ENCODE measurements around the gene CLEC18A. TPM values are rescaled to one million over a fixed set of nuclear protein-coding genes. Genes with fewer than 3 reads are reported as not detected.
"Not testable (repeated sequence)": the region's sequence is repeated elsewhere in the genome, so short reads cannot be mapped to it uniquely, and the experiment has no call there.

Gene CLEC18A
- total RNA-seq, 1 experiment from 2014 or later: 3.6 TPM

GRCh38 chr16:69999801-70000200, 48.7 kb downstream of the CLEC18A start:
- intact Hi-C loops (cut with micrococcal nuclease; ENCODE audit: unreplicated experiment); DNase-seq; H3K4me3 Mint-ChIP-seq (ENCODE audit: low read depth, unreplicated experiment); H3K27ac Mint-ChIP-seq (ENCODE audit: unreplicated experiment); H3K27me3 Mint-ChIP-seq (ENCODE audit: unreplicated experiment); BruUV-seq (replicated peaks); H3K4me1 Mint-ChIP-seq (ENCODE audit: low read depth, unreplicated experiment); H3K9me3 Mint-ChIP-seq (ENCODE audit: low read depth, unreplicated experiment); CTCF ChIA-PET: not testable (repeated sequence)
- peaks cover 11% of the 10 kb centered on the region for H3K36me3 Mint-ChIP-seq (ENCODE audit: insufficient read depth, unreplicated experiment)

DNA sequence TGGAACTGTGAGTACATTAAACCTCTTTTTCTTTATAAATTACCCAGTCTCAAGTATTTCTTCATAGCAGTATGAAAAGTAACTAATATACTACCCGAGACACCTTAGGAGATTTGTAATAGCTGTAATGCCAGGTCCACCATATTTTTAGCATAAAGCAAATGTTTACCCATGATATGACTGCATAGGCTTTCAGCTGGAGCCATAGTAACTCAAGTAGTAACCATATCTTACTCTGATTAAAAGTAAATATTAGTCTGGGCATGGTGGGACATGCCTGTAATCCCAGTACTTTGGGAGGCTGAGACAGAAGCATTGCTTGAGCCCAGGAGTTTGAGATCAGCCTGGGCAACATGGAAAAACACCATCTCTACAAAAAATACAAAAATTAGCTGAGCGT, 52.4 kb downstream of the CLEC18A start:
- H3K36me3 Mint-ChIP-seq (ENCODE audit: insufficient read depth, unreplicated experiment); H3K9me3 Mint-ChIP-seq (ENCODE audit: low read depth, unreplicated experiment); BruUV-seq (replicated peaks); CTCF ChIA-PET; H3K4me1 Mint-ChIP-seq (ENCODE audit: low read depth, unreplicated experiment); H3K27ac Mint-ChIP-seq (ENCODE audit: unreplicated experiment); H3K27me3 Mint-ChIP-seq (ENCODE audit: unreplicated experiment); intact Hi-C loops (cut with micrococcal nuclease; ENCODE audit: unreplicated experiment); DNase-seq; H3K4me3 Mint-ChIP-seq (ENCODE audit: low read depth, unreplicated experiment): not testable (repeated sequence)

DNA sequence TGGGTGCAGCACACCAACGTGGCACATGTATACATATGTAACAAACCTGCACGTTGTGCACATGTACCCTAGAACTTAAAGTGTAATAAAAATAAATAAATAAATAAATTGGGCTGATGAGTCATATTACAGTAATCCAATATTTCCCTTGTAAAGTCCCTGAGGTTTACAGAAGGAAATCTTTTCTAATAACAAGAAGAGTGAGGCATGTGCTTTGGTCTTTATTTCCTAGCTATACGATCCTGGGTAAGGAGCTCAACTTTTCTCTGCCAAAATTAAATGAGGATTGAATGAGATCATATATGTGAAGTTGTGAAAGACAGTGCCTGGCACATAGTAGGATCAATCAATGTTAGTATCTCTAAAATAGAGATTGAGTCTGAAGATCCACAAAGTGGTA, 57.5 kb downstream of the CLEC18A start:
- H3K4me1 Mint-ChIP-seq (ENCODE audit: low read depth, unreplicated experiment); BruUV-seq (replicated peaks); intact Hi-C loops (cut with micrococcal nuclease; ENCODE audit: unreplicated experiment); CTCF ChIA-PET; H3K4me3 Mint-ChIP-seq (ENCODE audit: low read depth, unreplicated experiment); H3K27me3 Mint-ChIP-seq (ENCODE audit: unreplicated experiment); DNase-seq; H3K27ac Mint-ChIP-seq (ENCODE audit: unreplicated experiment); H3K9me3 Mint-ChIP-seq (ENCODE audit: low read depth, unreplicated experiment): not testable (repeated sequence)
- peaks cover 25% of the 10 kb centered on the region for H3K36me3 Mint-ChIP-seq (ENCODE audit: insufficient read depth, unreplicated experiment)

GRCh38 chr16:70010615-70011014, 59.5 kb downstream of the CLEC18A start:
- DNase-seq; H3K4me3 Mint-ChIP-seq (ENCODE audit: low read depth, unreplicated experiment); intact Hi-C loops (cut with micrococcal nuclease; ENCODE audit: unreplicated experiment); H3K27me3 Mint-ChIP-seq (ENCODE audit: unreplicated experiment); H3K4me1 Mint-ChIP-seq (ENCODE audit: low read depth, unreplicated experiment); H3K27ac Mint-ChIP-seq (ENCODE audit: unreplicated experiment); H3K9me3 Mint-ChIP-seq (ENCODE audit: low read depth, unreplicated experiment); BruUV-seq (replicated peaks); CTCF ChIA-PET: not testable (repeated sequence)
- H3K36me3 Mint-ChIP-seq (ENCODE audit: insufficient read depth, unreplicated experiment): peaks cover 25% of the 10 kb centered on the region

- peaks cover 29% of the 10 kb centered on the region for H3K36me3 Mint-ChIP-seq (ENCODE audit: insufficient read depth, unreplicated experiment)
- CTCF ChIA-PET: not testable (repeated sequence)
Measured at GRCh38 chr16:70011120-70011519, 60.0 kb downstream of the CLEC18A start.

GRCh38 chr16:70012354-70012753, 61.2 kb downstream of the CLEC18A start:
- H3K27me3 Mint-ChIP-seq (ENCODE audit: unreplicated experiment); intact Hi-C loops (cut with micrococcal nuclease; ENCODE audit: unreplicated experiment); H3K9me3 Mint-ChIP-seq (ENCODE audit: low read depth, unreplicated experiment); H3K27ac Mint-ChIP-seq (ENCODE audit: unreplicated experiment); CTCF ChIA-PET; BruUV-seq (replicated peaks); H3K4me1 Mint-ChIP-seq (ENCODE audit: low read depth, unreplicated experiment); DNase-seq; H3K4me3 Mint-ChIP-seq (ENCODE audit: low read depth, unreplicated experiment): not testable (repeated sequence)
- peaks cover 41% of the 10 kb centered on the region for H3K36me3 Mint-ChIP-seq (ENCODE audit: insufficient read depth, unreplicated experiment)

More at GRCh38 chr16:70011120-70011519, 60.0 kb downstream of the CLEC18A start:
- H3K27me3 Mint-ChIP-seq (ENCODE audit: unreplicated experiment); intact Hi-C loops (cut with micrococcal nuclease; ENCODE audit: unreplicated experiment); BruUV-seq (replicated peaks); H3K9me3 Mint-ChIP-seq (ENCODE audit: low read depth, unreplicated experiment); H3K27ac Mint-ChIP-seq (ENCODE audit: unreplicated experiment); H3K4me3 Mint-ChIP-seq (ENCODE audit: low read depth, unreplicated experiment); H3K4me1 Mint-ChIP-seq (ENCODE audit: low read depth, unreplicated experiment); DNase-seq: not testable (repeated sequence)

GRCh38 chr16:70012951-70013350, 61.8 kb downstream of the CLEC18A start:
- H3K9me3 Mint-ChIP-seq (ENCODE audit: low read depth, unreplicated experiment); BruUV-seq (replicated peaks); H3K27ac Mint-ChIP-seq (ENCODE audit: unreplicated experiment); CTCF ChIA-PET; intact Hi-C loops (cut with micrococcal nuclease; ENCODE audit: unreplicated experiment); H3K4me3 Mint-ChIP-seq (ENCODE audit: low read depth, unreplicated experiment); H3K4me1 Mint-ChIP-seq (ENCODE audit: low read depth, unreplicated experiment); H3K27me3 Mint-ChIP-seq (ENCODE audit: unreplicated experiment); DNase-seq: not testable (repeated sequence)
- peaks cover 47% of the 10 kb centered on the region for H3K36me3 Mint-ChIP-seq (ENCODE audit: insufficient read depth, unreplicated experiment)

Small RNA genes lying within 50 kb of the gene (microRNA-seq; reads per million reads assigned to microRNA genes)
- gene MIR140: 742 reads per million, percentile 82 among the genes with 10 or more reads in this experiment

Other genes starting within 250 kb of the CLEC18A start
- gene NQO1, start 224.8 kb upstream of the CLEC18A start, total RNA-seq (2022): 365 and 415 TPM in 2 replicates
- gene NOB1, start 196.4 kb upstream of the CLEC18A start, total RNA-seq (2022): 82.4 and 88.2 TPM in 2 replicates
- 47.5 and 53.8 TPM in 2 replicates for gene WWP2, start 189.0 kb upstream of the CLEC18A start, total RNA-seq (2022)
- gene PDPR, start 163.0 kb downstream of the CLEC18A start, total RNA-seq (2022): 30.3 and 31.9 TPM in 2 replicates
- gene CLEC18C, start 222.5 kb downstream of the CLEC18A start, total RNA-seq (2022): 1.2 TPM in 2 replicates

All from Calu3 (cell line).